GM23338 (cell line): ENCODE data around the gene SPATA31D3. TPM values are rescaled to one million over a fixed set of nuclear protein-coding genes. Genes with fewer than 3 reads are reported as not detected.

Experiments used
- ATAC-seq: fragments of 200-7000 bp; cut with Tn5 transposase; 3 replicates; pipeline ENCODE4 v1.9.1; 2020
- DNase-seq: peaks from one replicate; pipeline ENCODE4 v3.0.0-alpha.2; 2015; ENCODE audit warnings: low spot score
- H2AFZ ChIP-seq: fragments of 200-600 bp; sonication (generic); 2 replicates; pipeline ENCODE4 v1.8.0; 2016; ENCODE audit warnings: antibody characterized with exemption, mild to moderate bottlenecking, moderate library complexity
- H3F3A ChIP-seq: fragments of 200-600 bp; sonication (generic); replicated peaks from 2 replicates; pipeline ENCODE4 v1.8.0; 2017; ENCODE audit warnings: antibody characterized with exemption, mixed run types, low read depth
- H3K27ac ChIP-seq: fragments of 200-600 bp; sonication (generic); 2 replicates; pipeline ENCODE4 v1.6.1; 2016; ENCODE audit warnings: low read depth
- H3K27me3 ChIP-seq: fragments of 200-600 bp; sonication (generic); 2 replicates; pipeline ENCODE4 v1.8.0; 2016; ENCODE audit warnings: mild to moderate bottlenecking, mixed run types, moderate library complexity; ENCODE audit not compliant: insufficient read depth
- H3K36me3 ChIP-seq: fragments of 200-600 bp; sonication (generic); 2 replicates; pipeline ENCODE4 v1.8.0; 2016; ENCODE audit warnings: mild to moderate bottlenecking; ENCODE audit not compliant: insufficient read depth
- H3K4me1 ChIP-seq: fragments of 200-600 bp; sonication (generic); 2 replicates; pipeline ENCODE4 v1.8.0; 2016; ENCODE audit warnings: mild to moderate bottlenecking, moderate library complexity; ENCODE audit not compliant: insufficient read depth
- H3K4me2 ChIP-seq: fragments of 200-600 bp; sonication (generic); 2 replicates; pipeline ENCODE4 v1.7.1; 2017; ENCODE audit warnings: mixed run types
- H3K4me3 ChIP-seq: fragments of 200-600 bp; sonication (generic); 2 replicates; pipeline ENCODE4 v1.6.1; 2016; ENCODE audit warnings: mixed run types
- H3K79me2 ChIP-seq: fragments of 200-600 bp; sonication (generic); replicated peaks from 2 replicates; pipeline ENCODE4 v1.8.0; 2017; ENCODE audit warnings: mild to moderate bottlenecking; ENCODE audit not compliant: insufficient read depth
- H3K9me2 ChIP-seq: fragments of 200-600 bp; sonication (generic); 2 replicates; pipeline ENCODE4 v1.8.0; 2017; ENCODE audit not compliant: insufficient read depth
- H4K20me1 ChIP-seq: fragments of 200-600 bp; sonication (generic); replicated peaks from 2 replicates; pipeline ENCODE4 v1.8.0; 2017; ENCODE audit warnings: mild to moderate bottlenecking; ENCODE audit not compliant: insufficient read depth
- H3K27ac Mint-ChIP-seq: 2 replicates; pipeline ENCODE4 v1.8.0; 2020; ENCODE audit warnings: inconsistent platforms, mild to moderate bottlenecking, moderate library complexity, mixed read lengths
- H3K27me3 Mint-ChIP-seq: 3 replicates; pipeline ENCODE4 v1.8.0; 2022; ENCODE audit warnings: low read depth, mild to moderate bottlenecking, moderate library complexity, mixed read lengths, inconsistent platforms; ENCODE audit not compliant: insufficient read depth, poor library complexity
- H3K36me3 Mint-ChIP-seq: 3 replicates; pipeline ENCODE4 v1.8.0; 2021; ENCODE audit warnings: low read depth, mild to moderate bottlenecking, inconsistent platforms, moderate library complexity, mixed read lengths
- H3K4me1 Mint-ChIP-seq: 3 replicates; pipeline ENCODE4 v1.8.0; 2020; ENCODE audit warnings: mild to moderate bottlenecking, inconsistent platforms, mixed read lengths
- H3K4me3 Mint-ChIP-seq: 3 replicates; pipeline ENCODE4 v1.8.0; 2021; ENCODE audit warnings: moderate library complexity, mild to moderate bottlenecking, inconsistent platforms, mixed read lengths
- H3K9me3 Mint-ChIP-seq: 3 replicates; pipeline ENCODE4 v1.8.0; 2020; ENCODE audit warnings: moderate library complexity, mild to moderate bottlenecking, inconsistent platforms, mixed read lengths
- CREB1 ChIP-seq: fragments of 250-450 bp; sonication (Bioruptor Pico); IDR thresholded peaks from 2 replicates; pipeline ENCODE4 v1.5.0; 2020; ENCODE audit warnings: low read depth, mild to moderate bottlenecking, moderate library complexity
- EZH2 ChIP-seq: fragments of 200-600 bp; sonication (generic); IDR thresholded peaks from one replicate; pipeline ENCODE4 v1.8.0; 2017; ENCODE audit warnings: antibody characterized with exemption, mild to moderate bottlenecking, low read depth; ENCODE audit not compliant: unreplicated experiment
- JUNB ChIP-seq: IDR thresholded peaks from one replicate; pipeline ENCODE4 v1.6.1; 2016; ENCODE audit warnings: antibody characterized with exemption; ENCODE audit not compliant: unreplicated experiment
- NANOG ChIP-seq: IDR thresholded peaks from 2 replicates; pipeline ENCODE4 v1.6.1; 2016; ENCODE audit warnings: antibody characterized with exemption, borderline replicate concordance
- POLR2AphosphoS5 ChIP-seq: IDR thresholded peaks from 2 replicates; pipeline ENCODE4 v1.6.1; 2016; ENCODE audit warnings: antibody characterized with exemption, low read depth
- STAT1 ChIP-seq: IDR thresholded peaks from one replicate; pipeline ENCODE4 v1.6.1; 2016; ENCODE audit warnings: antibody characterized with exemption; ENCODE audit not compliant: unreplicated experiment
- ZNF331 ChIP-seq: fragments of 250-450 bp; sonication (Bioruptor Pico); IDR thresholded peaks from 2 replicates; pipeline ENCODE4 v1.5.0; 2020; ENCODE audit warnings: low read depth, mild to moderate bottlenecking, moderate library complexity
- polyA plus RNA-seq: library from polyadenylated mRNA; unstranded; fragments of >200 nt; fragmentation: Nextera tagmentation; extraction: Ambion mirVana; gene quantifications from 2 replicates; pipeline ENCODE4 v1.2.1, GENCODE V29; 2016
- total RNA-seq: library from RNA; depleted of rRNA; stranded (reverse); fragments of >200 nt; shearing (Covaris generic); gene quantifications from 2 replicates; pipeline ENCODE4 v1.2.3, GENCODE V29; 2014
- TF ChIP-seq, protein P1 (sequence below): IDR thresholded peaks from 2 replicates; pipeline ENCODE4 v1.6.1; 2016; ENCODE audit warnings: antibody characterized with exemption

Gene SPATA31D3
- total and polyA plus RNA-seq, 2 experiments from 2014 or later, result not detected

DNA sequence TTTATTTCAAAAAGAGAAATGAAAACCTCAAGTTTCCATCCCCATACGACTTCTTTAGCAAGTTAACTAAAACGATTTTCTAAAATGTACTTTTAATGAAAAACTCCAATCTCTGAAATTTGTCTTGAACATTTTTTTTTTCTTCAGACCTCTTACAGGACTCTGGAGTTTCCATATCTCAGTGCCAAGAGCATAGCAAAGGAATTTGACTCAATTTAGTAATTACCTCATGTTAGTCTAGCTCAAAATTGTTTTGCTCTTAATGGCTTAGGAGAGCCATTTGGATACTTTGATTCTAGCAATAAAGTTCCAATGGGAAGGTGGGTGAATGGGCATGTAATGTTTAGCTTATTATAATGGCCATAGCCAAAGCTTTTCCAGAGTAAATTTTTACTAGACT, 41.1 kb upstream of the SPATA31D3 start:
- no peak overlapping the region for H3K4me3 Mint-ChIP-seq
- no peaks in the 10 kb centered on the region; the same call in 2 of the 3 replicates for H3K9me3 Mint-ChIP-seq
- no peaks in the 10 kb centered on the region for H3K4me1 ChIP-seq
- no peaks in the 10 kb centered on the region for H3K79me2 ChIP-seq
- 0 out of 2 replicates have a peak, but pooled peaks cover 3% of the 10 kb centered on the region for H3K9me2 ChIP-seq
- TF ChIP-seq, protein P1, sequence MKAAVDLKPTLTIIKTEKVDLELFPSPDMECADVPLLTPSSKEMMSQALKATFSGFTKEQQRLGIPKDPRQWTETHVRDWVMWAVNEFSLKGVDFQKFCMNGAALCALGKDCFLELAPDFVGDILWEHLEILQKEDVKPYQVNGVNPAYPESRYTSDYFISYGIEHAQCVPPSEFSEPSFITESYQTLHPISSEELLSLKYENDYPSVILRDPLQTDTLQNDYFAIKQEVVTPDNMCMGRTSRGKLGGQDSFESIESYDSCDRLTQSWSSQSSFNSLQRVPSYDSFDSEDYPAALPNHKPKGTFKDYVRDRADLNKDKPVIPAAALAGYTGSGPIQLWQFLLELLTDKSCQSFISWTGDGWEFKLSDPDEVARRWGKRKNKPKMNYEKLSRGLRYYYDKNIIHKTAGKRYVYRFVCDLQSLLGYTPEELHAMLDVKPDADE, result no peak
- TF ChIP-seq NANOG (no peak), CREB1 (no peak), EZH2 (no peak), JUNB (no peak), STAT1 (no peak), ZNF331 (CRISPR knock-in tag) (no peak), POLR2AphosphoS5 (no peak)
- ATAC-seq (no peak), DNase-seq (no peak)
- H3F3A ChIP-seq, result no peaks in the 10 kb centered on the region
- no peaks in the 10 kb centered on the region for H3K36me3 Mint-ChIP-seq
- no peak overlapping the region for H3K4me3 ChIP-seq
- peaks cover 3% of the 10 kb centered on the region for H3K27me3 Mint-ChIP-seq
- H3K4me1 Mint-ChIP-seq, result peaks cover 11% of the 10 kb centered on the region; the same call in 2 of the 3 replicates
- no peak overlapping the region for H3K4me2 ChIP-seq
- no peak overlapping the region for H3K27ac ChIP-seq
- H3K36me3 ChIP-seq, result no peaks in the 10 kb centered on the region
- H3K27ac Mint-ChIP-seq, result no peak overlapping the region
- H2AFZ ChIP-seq, result no peak overlapping the region
- no peaks in the 10 kb centered on the region for H3K27me3 ChIP-seq
- no peaks in the 10 kb centered on the region for H4K20me1 ChIP-seq

DNA sequence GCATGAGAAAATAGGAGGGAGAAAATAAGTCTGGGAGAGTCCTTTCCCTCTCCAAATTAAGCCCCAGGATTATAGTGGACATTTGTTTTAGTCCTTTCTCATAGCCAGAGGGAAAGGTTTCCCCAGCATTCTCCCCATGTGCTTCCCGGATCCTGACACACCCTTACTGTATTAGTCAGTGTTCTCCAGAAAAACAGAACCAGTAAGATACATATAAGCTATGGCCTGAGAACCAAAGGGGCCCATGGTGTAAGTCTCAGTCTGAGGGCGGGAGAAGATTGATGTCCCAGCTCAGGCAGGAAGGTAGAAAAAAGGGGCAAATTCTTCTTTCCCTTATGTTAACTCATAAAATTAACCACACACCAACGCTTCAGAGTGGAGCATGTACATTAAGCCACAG, 40.7 kb upstream of the SPATA31D3 start:
- Mint-ChIP-seq H3K36me3 (no peaks in the 10 kb centered on the region), H3K4me3 (no peak overlapping the region), H3K4me1 (peaks cover 11% of the 10 kb centered on the region; the same call in 2 of the 3 replicates), H3K27ac (no peak overlapping the region; the same call in 1 of the 2 replicates), H3K27me3 (peaks cover 3% of the 10 kb centered on the region), H3K9me3 (no peaks in the 10 kb centered on the region)
- ATAC-seq (no peak), DNase-seq (no peak)
- Histone ChIP-seq H3K9me2 (0 out of 2 replicates have a peak, but pooled peaks cover 3% of the 10 kb centered on the region), H3F3A (no peaks in the 10 kb centered on the region), H3K27ac (no peak overlapping the region), H3K79me2 (no peaks in the 10 kb centered on the region), H4K20me1 (no peaks in the 10 kb centered on the region), H3K4me1 (no peaks in the 10 kb centered on the region), H3K4me3 (no peak overlapping the region), H3K4me2 (no peak overlapping the region), H2AFZ (no peak overlapping the region), H3K27me3 (no peaks in the 10 kb centered on the region), H3K36me3 (no peaks in the 10 kb centered on the region)
- no peak for TF ChIP-seq NANOG

DNA sequence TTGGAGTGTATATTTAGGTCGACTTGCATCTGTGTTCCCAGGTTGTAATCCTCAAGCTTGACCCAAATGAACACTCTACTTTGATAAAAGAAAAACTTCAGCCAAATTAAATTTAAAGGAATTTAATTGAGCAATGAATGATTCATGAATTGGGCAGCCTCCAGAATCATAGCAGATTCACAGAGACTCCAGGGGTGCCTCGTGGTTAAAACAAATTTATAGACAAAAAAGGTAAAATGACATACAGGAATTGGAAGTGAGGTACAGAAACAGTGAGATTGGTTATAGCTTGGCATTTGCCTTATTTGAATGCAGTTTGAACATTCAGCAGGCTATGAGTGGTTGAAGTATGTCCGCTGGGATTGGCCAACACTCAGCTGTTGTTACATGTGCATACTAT, 36.6 kb upstream of the SPATA31D3 start:
- Mint-ChIP-seq H3K27me3 (peaks cover 3% of the 10 kb centered on the region), H3K4me1 (no peaks in the 10 kb centered on the region), H3K36me3 (no peaks in the 10 kb centered on the region), H3K4me3 (no peak overlapping the region), H3K27ac (no peak overlapping the region), H3K9me3 (no peaks in the 10 kb centered on the region)
- H3K4me3 ChIP-seq, result no peak overlapping the region
- no peak for DNase-seq
- no peak for ATAC-seq
- no peak overlapping the region for H3K27ac ChIP-seq
- no peaks in the 10 kb centered on the region for H3K79me2 ChIP-seq
- no peaks in the 10 kb centered on the region for H3F3A ChIP-seq
- H3K27me3 ChIP-seq, result no peaks in the 10 kb centered on the region
- no peaks in the 10 kb centered on the region for H3K4me1 ChIP-seq
- no peaks in the 10 kb centered on the region for H3K36me3 ChIP-seq
- 0 out of 2 replicates have a peak, but pooled peaks cover 3% of the 10 kb centered on the region for H3K9me2 ChIP-seq
- no peak overlapping the region for H3K4me2 ChIP-seq
- TF ChIP-seq EZH2, result no peak
- H4K20me1 ChIP-seq, result no peaks in the 10 kb centered on the region
- H2AFZ ChIP-seq, result no peak overlapping the region
